ENCODE results near the gene BHLHE40. TPM values are rescaled to one million over a fixed set of nuclear protein-coding genes. Genes with fewer than 3 reads are reported as not detected.

BHLHE40 gene
- total RNA-seq, 1 experiment from 2014 or later, result 81.6 TPM

DNA sequence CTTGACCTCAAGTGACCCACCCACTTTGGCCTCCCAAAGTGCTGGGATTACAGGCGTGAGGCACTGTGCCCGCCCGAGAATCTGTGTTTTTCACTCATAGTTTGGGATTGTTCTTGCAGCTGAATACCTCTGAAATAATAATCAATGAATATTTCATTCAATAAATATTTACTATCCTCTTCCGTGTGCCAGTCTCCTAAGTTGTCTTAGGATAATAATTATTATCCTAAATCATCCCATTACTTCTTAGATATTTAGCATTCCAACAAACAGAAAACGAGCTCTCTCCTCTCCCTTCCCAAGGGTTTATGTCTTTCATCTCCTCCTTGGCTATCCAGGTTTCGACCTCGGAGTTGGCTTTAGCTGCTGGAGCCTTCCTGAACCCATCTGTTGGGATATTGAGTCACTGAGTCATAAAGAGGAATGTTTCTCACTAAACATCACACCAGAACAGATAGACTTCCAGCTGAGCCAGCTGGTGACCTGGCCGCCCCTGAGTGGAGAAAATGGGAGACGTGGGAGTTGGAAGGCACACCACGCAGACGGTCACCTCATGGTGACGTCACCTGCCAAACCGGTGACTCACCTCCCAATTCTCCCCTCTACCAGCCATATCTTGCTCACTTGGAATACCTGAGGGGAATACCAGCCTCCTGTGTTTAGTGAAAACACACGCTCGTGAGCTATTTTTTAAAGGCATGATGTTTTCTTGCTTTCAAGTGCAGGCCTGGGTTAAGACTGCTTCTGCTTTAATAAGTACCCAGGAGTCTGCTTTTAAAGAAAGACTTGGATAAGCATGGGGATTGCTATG lies 43.9 kb downstream of the BHLHE40 start (continued):
- TF ChIP-seq ZBTB33 (IDR thresholded peaks at IDR 0.05; ENCODE audit: extremely low read depth, insufficient replicate concordance, low read length) (peak; percentile 81), ATF3 (IDR thresholded peaks at IDR 0.05) (no peak)

- no peak for ATAC-seq
- Histone ChIP-seq H3K4me3 (replicated peaks in 1 of 2; ENCODE audit: low read depth in 1 of 2, low read length in 2 of 2) (peak overlapping the region in 1 of 2 experiments; percentile 19; a peak in 1 of 4 replicates), H2AFZ (ENCODE audit: low read depth, low read length, poor library complexity, severe bottlenecking) (no peak overlapping the region), H3K9me2 (ENCODE audit: insufficient read depth) (no peaks in the 10 kb centered on the region), H3K9me3 (ENCODE audit: control insufficient read depth in 1 of 2, insufficient read depth in 1 of 2, low read depth in 1 of 2, low read length in 2 of 2) (no peaks in the 10 kb centered on the region), H3K4me2 (ENCODE audit: low read length) (peak overlapping the region; percentile 70), H3K4me1 (ENCODE audit: control insufficient read depth in 1 of 2, insufficient read depth in 2 of 2, low read length in 2 of 2) (peaks cover 56 to 85% of the 10 kb centered on the region in 2 experiments), H3K27ac (ENCODE audit: low read depth, low read length) (peak overlapping the region; percentile 68), H4K20me1 (ENCODE audit: insufficient read depth) (no peaks in the 10 kb centered on the region), H3K36me3 (ENCODE audit: control insufficient read depth in 1 of 2, insufficient read depth in 2 of 2, low read length in 2 of 2) (no peaks in the 10 kb centered on the region), H3K79me2 (ENCODE audit: insufficient read depth, low read length) (no peaks in the 10 kb centered on the region), H3K27me3 (ENCODE audit: insufficient read depth, low read length) (no peaks in the 10 kb centered on the region), H3K9ac (ENCODE audit: low read length) (peak overlapping the region; percentile 34)
- ChIA-PET CTCF (interaction anchor here (1.0 to 3.4 kb wide), 5 partner anchors 34 to 312 kb away, joined by 3 to 18 read pairs (median 4); no protein-coding TSS in a partner anchor), RAD21 (ENCODE audit: low non-redundant PET in 1 of 2, low total read pairs in 2 of 2, uncharacterized antibody in 2 of 2, unreplicated experiment in 2 of 2) (interaction anchor here in 1 of 2 experiments (1.0 kb wide), 1 partner anchor 44 kb away, joined by 3 read pairs; the partner anchor contains the start of gene BHLHE40), POLR2A (interaction anchor here (1.0 to 3.9 kb wide), 5 partner anchors 11 to 43 kb away, joined by 3 to 39 read pairs (median 13); partner anchors contain the start of gene BHLHE40)
- DNase-seq (ENCODE audit: low read depth, low spot score), result no peak
- no peak for TF ChIP-seq CBX3 (IDR thresholded peaks at IDR 0.05; ENCODE audit: low read depth)
- TF ChIP-seq CEBPB (IDR thresholded peaks at IDR 0.05; ENCODE audit: low read depth), result no peak
- no peak for TF ChIP-seq YY1 (IDR thresholded peaks at IDR 0.05; ENCODE audit: extremely low read depth, insufficient replicate concordance, low read depth, low read length)
- TF ChIP-seq SRF (IDR thresholded peaks at IDR 0.05; ENCODE audit: low read depth), result no peak
- TF ChIP-seq, protein P1, sequence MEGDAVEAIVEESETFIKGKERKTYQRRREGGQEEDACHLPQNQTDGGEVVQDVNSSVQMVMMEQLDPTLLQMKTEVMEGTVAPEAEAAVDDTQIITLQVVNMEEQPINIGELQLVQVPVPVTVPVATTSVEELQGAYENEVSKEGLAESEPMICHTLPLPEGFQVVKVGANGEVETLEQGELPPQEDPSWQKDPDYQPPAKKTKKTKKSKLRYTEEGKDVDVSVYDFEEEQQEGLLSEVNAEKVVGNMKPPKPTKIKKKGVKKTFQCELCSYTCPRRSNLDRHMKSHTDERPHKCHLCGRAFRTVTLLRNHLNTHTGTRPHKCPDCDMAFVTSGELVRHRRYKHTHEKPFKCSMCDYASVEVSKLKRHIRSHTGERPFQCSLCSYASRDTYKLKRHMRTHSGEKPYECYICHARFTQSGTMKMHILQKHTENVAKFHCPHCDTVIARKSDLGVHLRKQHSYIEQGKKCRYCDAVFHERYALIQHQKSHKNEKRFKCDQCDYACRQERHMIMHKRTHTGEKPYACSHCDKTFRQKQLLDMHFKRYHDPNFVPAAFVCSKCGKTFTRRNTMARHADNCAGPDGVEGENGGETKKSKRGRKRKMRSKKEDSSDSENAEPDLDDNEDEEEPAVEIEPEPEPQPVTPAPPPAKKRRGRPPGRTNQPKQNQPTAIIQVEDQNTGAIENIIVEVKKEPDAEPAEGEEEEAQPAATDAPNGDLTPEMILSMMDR (IDR thresholded peaks at IDR 0.05 in 2 of 3, conservative IDR thresholded peaks at IDR 0.05 in 1 of 3; ENCODE audit: borderline replicate concordance in 1 of 3, insufficient read depth in 1 of 3, low read depth in 2 of 3, low read length in 2 of 3), result no peak
- TF ChIP-seq ATF3 (IDR thresholded peaks at IDR 0.05), result no peak
- TF ChIP-seq EZH2 (IDR thresholded peaks at IDR 0.05), result no peak
- TF ChIP-seq JUND (IDR thresholded peaks at IDR 0.05), result no peak
- no peak for TF ChIP-seq TCF7L2 (IDR thresholded peaks at IDR 0.05; ENCODE audit: borderline replicate concordance, extremely low read depth, insufficient read depth, insufficient read length)
- no peak for TF ChIP-seq POLR2AphosphoS5 (IDR thresholded peaks at IDR 0.05; ENCODE audit: low read depth, low read length)
- TF ChIP-seq ELF1 (IDR thresholded peaks at IDR 0.05; ENCODE audit: borderline replicate concordance, low read depth), result no peak
- TF ChIP-seq EZH2phosphoT487 (IDR thresholded peaks at IDR 0.05; ENCODE audit: borderline replicate concordance), result no peak
- TF ChIP-seq SIN3A (IDR thresholded peaks at IDR 0.05; ENCODE audit: low read depth), result no peak
- TF ChIP-seq RAD21 (IDR thresholded peaks at IDR 0.05; ENCODE audit: low read depth), result no peak
- TF ChIP-seq, protein P2, sequence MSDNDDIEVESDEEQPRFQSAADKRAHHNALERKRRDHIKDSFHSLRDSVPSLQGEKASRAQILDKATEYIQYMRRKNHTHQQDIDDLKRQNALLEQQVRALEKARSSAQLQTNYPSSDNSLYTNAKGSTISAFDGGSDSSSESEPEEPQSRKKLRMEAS (IDR thresholded peaks at IDR 0.05), result no peak
- no peak for TF ChIP-seq EGR1 (IDR thresholded peaks at IDR 0.05; ENCODE audit: low read depth)
- TF ChIP-seq ZNF274 (IDR thresholded peaks at IDR 0.05; ENCODE audit: low read depth, low read length), result no peak
- intact Hi-C loops (cut with micrococcal nuclease), result loop anchor here (1.0 to 10.0 kb wide), 3 partner anchors 40 to 189 kb away; no protein-coding TSS in a partner anchor
- TSS peak; percentile 80 for BruUV-seq (replicated peaks)
These were observed 44.6 kb downstream of the BHLHE40 start for GRCh38 chr3:5023777-5024346.

Data from HCT116 (cell line).